Lung (tissue), 13 donors: ENCODE results near the gene ANKRD6. TPM values are rescaled to one million over a fixed set of nuclear protein-coding genes. Genes with fewer than 3 reads are reported as not detected.

Source experiments
- ATAC-seq: fragments of 200-7000 bp; cut with Tn5 transposase; one replicate; pipeline ENCODE4 v1.9.1; 2020; ENCODE audit warnings: moderate number of reproducible peaks; ENCODE audit not compliant: insufficient read depth, low FRiP score
- DNase-seq, 3 donors: peaks; one replicate each; pipeline ENCODE4 v3.0.0-alpha.2; 2013 to 2017
- H3K27ac ChIP-seq, 2 donors: one replicate each; pipeline ENCODE4 v1.5.1; 2013; ENCODE audit warnings: mild to moderate bottlenecking in 2 of 2, moderate library complexity in 2 of 2, control low read depth in 1 of 2, inconsistent platforms in 1 of 2, low read depth in 1 of 2, low read length in 1 of 2
- H3K27me3 ChIP-seq, 3 donors: one replicate each; pipeline ENCODE4 v1.5.1; 2013; ENCODE audit warnings: low read length in 2 of 3; ENCODE audit not compliant: control insufficient read depth in 3 of 3, insufficient read depth in 3 of 3
- H3K36me3 ChIP-seq, 4 donors: one replicate each; pipeline ENCODE4 v1.5.1; 2013; ENCODE audit warnings: low read length in 4 of 4, mild to moderate bottlenecking in 1 of 4, moderate library complexity in 1 of 4; ENCODE audit not compliant: control insufficient read depth in 4 of 4, insufficient read depth in 4 of 4
- H3K4me1 ChIP-seq, 5 donors: one replicate each; pipeline ENCODE4 v1.5.1; 2013; ENCODE audit warnings: low read length in 5 of 5, mild to moderate bottlenecking in 2 of 5, moderate library complexity in 1 of 5; ENCODE audit not compliant: control insufficient read depth in 5 of 5, insufficient read depth in 5 of 5
- H3K4me3 ChIP-seq: one replicate; pipeline ENCODE4 v1.5.1; 2013; ENCODE audit warnings: mild to moderate bottlenecking, control low read depth, moderate library complexity
- H3K9ac ChIP-seq, 2 donors: one replicate each; pipeline ENCODE4 v1.5.1; 2013; ENCODE audit warnings: low read length in 2 of 2, control low read depth in 1 of 2; ENCODE audit not compliant: insufficient read depth in 1 of 2
- H3K9me3 ChIP-seq, 4 donors: one replicate each; pipeline ENCODE4 v1.5.1; 2013; ENCODE audit warnings: low read length in 3 of 4, mild to moderate bottlenecking in 1 of 4, moderate library complexity in 1 of 4; ENCODE audit not compliant: control insufficient read depth in 4 of 4, insufficient read depth in 3 of 4
- WGBS, 2 donors: extraction: QIAGEN DNeasy Blood & Tissue Kit; methylation state at CpG; one replicate each; pipeline ENCODE4 v1.1.7; 2013; 5-methylcytosine and 5-hydroxymethylcytosine counted together
- polyA plus RNA-seq, 2 donors: library from polyadenylated mRNA; stranded (reverse); fragments of 200-250 nt; gene quantifications; one replicate each; pipeline ENCODE4 v1.2.1, GENCODE V29; 2013
- small RNA-seq: library from RNA; depleted of rRNA; stranded (forward); fragments of <200 nt; gene quantifications from one replicate; pipeline ENCODE3, GENCODE V24; 2014; ENCODE audit warnings: low replicate concordance
- total RNA-seq, 2 donors: library from RNA; depleted of rRNA in 1 of 2; stranded (reverse); fragments of >200 nt in 1 of 2; gene quantifications; one replicate each; pipeline ENCODE4 v1.2.1, GENCODE V29; 2014 to 2021
- TF ChIP-seq, protein P1 (sequence below): IDR thresholded peaks from 2 replicates; pipeline ENCODE4 v1.5.1; 2012; ENCODE audit warnings: mild to moderate bottlenecking; ENCODE audit errors: control extremely low read depth, extremely low read depth
- donor health status: control.
- donor health status: control.
- donor health status: Bipolar disorder and iron deficiency.
- donor health status: healthy.
- donor health status: DM: yes; HTN: yes; CAD: no.

The ANKRD6 gene
- total and polyA plus RNA-seq, 4 donors = 4.4 to 29.4 (median 16.0) TPM

GRCh38 chr6:89680551-89680950 lies 247.6 kb downstream of the ANKRD6 start:
- no peaks in the 10 kb centered on the region for H3K9me3 ChIP-seq
- DNase-seq (no peak), ATAC-seq (no peak)
- 82 to 85% methylated on average over 7 of the region's 7 CpGs for WGBS, 2 donors
- TF ChIP-seq, protein P1, sequence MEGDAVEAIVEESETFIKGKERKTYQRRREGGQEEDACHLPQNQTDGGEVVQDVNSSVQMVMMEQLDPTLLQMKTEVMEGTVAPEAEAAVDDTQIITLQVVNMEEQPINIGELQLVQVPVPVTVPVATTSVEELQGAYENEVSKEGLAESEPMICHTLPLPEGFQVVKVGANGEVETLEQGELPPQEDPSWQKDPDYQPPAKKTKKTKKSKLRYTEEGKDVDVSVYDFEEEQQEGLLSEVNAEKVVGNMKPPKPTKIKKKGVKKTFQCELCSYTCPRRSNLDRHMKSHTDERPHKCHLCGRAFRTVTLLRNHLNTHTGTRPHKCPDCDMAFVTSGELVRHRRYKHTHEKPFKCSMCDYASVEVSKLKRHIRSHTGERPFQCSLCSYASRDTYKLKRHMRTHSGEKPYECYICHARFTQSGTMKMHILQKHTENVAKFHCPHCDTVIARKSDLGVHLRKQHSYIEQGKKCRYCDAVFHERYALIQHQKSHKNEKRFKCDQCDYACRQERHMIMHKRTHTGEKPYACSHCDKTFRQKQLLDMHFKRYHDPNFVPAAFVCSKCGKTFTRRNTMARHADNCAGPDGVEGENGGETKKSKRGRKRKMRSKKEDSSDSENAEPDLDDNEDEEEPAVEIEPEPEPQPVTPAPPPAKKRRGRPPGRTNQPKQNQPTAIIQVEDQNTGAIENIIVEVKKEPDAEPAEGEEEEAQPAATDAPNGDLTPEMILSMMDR = no peak
- H3K27me3 ChIP-seq = no peaks in the 10 kb centered on the region
- H3K4me3 ChIP-seq = no peak overlapping the region
- H3K36me3 ChIP-seq = peaks cover 43 to 55% (median 50%) of the 10 kb centered on the region in 4 donors
- no peak overlapping the region for H3K27ac ChIP-seq
- H3K9ac ChIP-seq = no peak overlapping the region
- peaks cover 0 to 9% (median 0%) of the 10 kb centered on the region in 5 donors for H3K4me1 ChIP-seq

- no peaks in the 10 kb centered on the region for H3K4me1 ChIP-seq
- H3K27ac ChIP-seq = no peak overlapping the region
- H3K9me3 ChIP-seq = no peaks in the 10 kb centered on the region
- no peaks in the 10 kb centered on the region for H3K27me3 ChIP-seq
- DNase-seq (no peak), ATAC-seq (no peak)
- H3K9ac ChIP-seq = no peak overlapping the region
- TF ChIP-seq, protein P1 = no peak
- 94 to 97% methylated on average over 10 of the region's 10 CpGs for WGBS, 2 donors
- H3K36me3 ChIP-seq = peaks cover 54 to 63% (median 59%) of the 10 kb centered on the region in 4 donors
- H3K4me3 ChIP-seq = no peak overlapping the region
Observed at GRCh38 chr6:89681983-89682564, 249.1 kb downstream of the ANKRD6 start.

DNA sequence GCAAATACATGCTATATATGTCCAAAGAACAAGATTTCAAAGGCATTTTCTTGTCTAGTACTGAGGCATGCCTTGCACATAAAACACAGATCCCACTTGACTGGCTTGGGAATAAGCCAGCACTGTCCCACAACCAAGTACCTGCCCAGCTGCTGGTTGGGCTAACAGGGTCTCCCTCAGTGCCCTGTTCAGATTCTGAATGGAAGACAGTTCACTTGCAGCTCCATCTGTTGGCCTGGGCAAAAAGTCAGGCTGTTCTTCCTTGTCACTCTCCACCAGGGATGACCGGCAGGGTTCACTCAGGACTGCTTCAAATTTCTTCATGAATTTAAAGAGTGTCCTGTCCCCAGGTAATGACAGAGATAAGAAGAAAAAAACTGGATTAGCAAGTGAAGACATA lies 250.0 kb downstream of the ANKRD6 start:
- Histone ChIP-seq H3K9me3 (no peaks in the 10 kb centered on the region), H3K4me1 (no peaks in the 10 kb centered on the region), H3K27ac (no peak overlapping the region), H3K36me3 (peaks cover 51 to 65% (median 60%) of the 10 kb centered on the region in 4 donors), H3K9ac (no peak overlapping the region), H3K4me3 (no peak overlapping the region), H3K27me3 (no peaks in the 10 kb centered on the region)
- TF ChIP-seq, protein P1 = no peak
- DNase-seq = no peak
- ATAC-seq = no peak
- WGBS, 2 donors = 97% methylated on average over 1 of the region's 1 CpG

Small RNA genes lying within 50 kb of the gene (small RNA-seq; reads per million reads assigned to genes)
- gene RN7SL11P = not detected

Other genes with a start within 250 kb of the ANKRD6 start
- not detected for gene GABRR1, start 215.8 kb upstream of the ANKRD6 start, total RNA-seq
- not detected for gene GABRR1, start 215.8 kb upstream of the ANKRD6 start, polyA plus RNA-seq
- gene GABRR2, start 117.9 kb upstream of the ANKRD6 start, total RNA-seq = 1 to 10 TPM; 1.3 to 1.5 TPM
- 1 to 10 TPM in 1 of 2 donors, under 1 TPM in 1; 0.33 to 1.5 TPM for gene GABRR2, start 117.9 kb upstream of the ANKRD6 start, polyA plus RNA-seq
- gene UBE2J1, start 80.4 kb upstream of the ANKRD6 start, total RNA-seq = 10 to 100 TPM; 40.5 to 42.5 TPM
- 10 to 100 TPM; 24.3 to 51.0 TPM for gene UBE2J1, start 80.4 kb upstream of the ANKRD6 start, polyA plus RNA-seq
- gene RRAGD, start 20.9 kb upstream of the ANKRD6 start, total RNA-seq = 10 to 100 TPM; 12.7 to 40.2 TPM
- 10 to 100 TPM; 16.4 to 17.1 TPM for gene RRAGD, start 20.9 kb upstream of the ANKRD6 start, polyA plus RNA-seq
- gene LYRM2, start 205.6 kb downstream of the ANKRD6 start, total RNA-seq = 10 to 100 TPM; 26.1 to 38.1 TPM
- 10 to 100 TPM; 25.6 to 28.1 TPM for gene LYRM2, start 205.6 kb downstream of the ANKRD6 start, polyA plus RNA-seq